GM19372 (cell line): ENCODE measurements around the gene POLR2F.
A peak's percentile ranks its signal among the peaks of the same experiment; 100 is the strongest.

ENCODE experiments used
- ATAC-seq: cut with Tn5 transposase; IDR thresholded peaks from one replicate; pipeline ENCODE4 v1.9.1; 2021; ENCODE audit warnings: mild to moderate bottlenecking, low read depth, moderate library complexity; ENCODE audit not compliant: unreplicated experiment

Gene POLR2F

DNA sequence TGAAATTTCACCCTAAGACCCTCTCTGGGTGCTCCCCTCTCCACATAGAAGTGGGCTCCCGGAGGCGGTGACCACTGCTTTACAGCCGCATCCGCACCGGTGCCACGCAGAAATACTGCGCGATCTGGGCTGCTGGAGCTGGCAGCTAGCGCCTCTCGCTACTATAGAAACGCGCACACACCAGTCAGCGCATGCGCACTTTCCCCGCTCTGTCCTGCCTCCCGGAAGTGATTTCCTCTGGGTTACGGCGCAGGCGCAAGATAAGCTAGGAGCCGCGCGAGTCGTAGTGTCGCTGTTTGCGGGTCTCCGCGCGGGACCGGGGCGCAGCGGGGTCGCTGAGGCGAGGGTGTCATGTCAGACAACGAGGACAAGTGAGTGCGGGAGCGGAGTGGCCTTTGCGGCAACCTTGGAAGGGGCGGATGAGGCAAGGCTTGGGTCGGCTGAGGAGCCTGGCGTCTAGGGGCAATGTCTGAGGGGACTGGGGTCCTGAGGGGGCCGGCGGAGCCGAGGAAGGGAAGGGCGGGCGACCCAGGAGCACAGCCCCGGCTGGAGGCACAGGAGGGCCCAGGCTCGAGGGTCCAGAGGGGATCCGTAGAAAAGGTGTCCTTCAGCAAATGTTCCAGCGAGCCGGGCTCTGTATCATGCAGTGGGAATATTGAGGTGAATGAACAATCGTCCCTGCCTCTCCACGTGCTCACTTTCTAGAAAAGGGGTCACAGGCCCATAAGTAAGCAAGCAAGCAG lies at the start of gene POLR2F, which contains the start of gene C22orf23:
Gene POLR2F (plus strand): TSS at position 263 of the 743 bp plus-strand sequence. CDS start 89 bp downstream, at position 352.
Gene C22orf23 (minus strand): TSS at position 165 of the 743 bp plus-strand sequence. CDS start 452 bp downstream, outside the sequence.
- peak; percentile 93 for ATAC-seq

DNA sequence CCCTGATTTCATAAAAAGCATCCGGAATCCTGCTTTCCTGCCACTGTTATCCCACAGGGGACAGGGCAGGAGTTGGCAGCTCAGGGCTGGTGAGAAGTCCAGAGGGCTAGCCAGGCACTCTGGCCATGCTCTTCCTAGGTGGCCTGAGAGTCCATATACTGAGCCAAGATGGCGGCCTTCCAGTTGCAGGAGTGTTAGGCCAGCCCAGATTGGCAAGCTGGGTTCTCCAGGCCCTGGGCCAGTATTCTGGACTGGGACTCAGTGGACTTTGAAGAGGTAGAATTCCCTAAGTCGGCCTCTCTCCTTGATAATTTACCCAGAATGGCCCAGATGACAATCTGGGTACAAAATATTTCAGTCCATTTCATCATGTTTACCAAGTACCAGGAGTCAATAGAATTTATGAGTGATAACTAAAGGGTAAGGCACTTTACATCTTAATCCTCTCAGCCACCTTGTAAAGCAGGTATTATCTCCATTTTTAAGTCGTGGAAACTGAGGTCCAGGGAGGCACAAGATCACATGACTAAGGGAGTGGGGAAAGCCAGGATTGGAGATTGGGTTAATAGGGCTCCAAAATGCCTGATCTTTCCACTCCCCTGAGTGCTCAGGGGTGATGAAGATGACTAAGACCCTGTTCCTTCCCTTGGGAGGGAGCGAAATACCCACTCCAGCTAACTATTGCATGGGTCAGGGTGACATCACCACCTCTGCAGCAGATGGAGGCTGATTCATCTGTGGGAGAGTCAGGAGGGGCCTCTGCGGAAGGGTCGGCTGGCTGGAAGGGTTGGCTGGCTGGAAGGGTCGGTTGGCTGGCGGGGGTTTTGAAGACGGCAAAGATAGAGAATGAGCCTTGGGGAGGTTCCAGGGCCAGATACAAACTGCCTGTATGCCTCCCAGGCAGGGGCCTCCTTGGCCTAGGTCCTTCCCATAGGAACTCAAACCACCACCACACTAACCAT lies 48.6 kb upstream of the POLR2F start:
- no peak for ATAC-seq

DNA sequence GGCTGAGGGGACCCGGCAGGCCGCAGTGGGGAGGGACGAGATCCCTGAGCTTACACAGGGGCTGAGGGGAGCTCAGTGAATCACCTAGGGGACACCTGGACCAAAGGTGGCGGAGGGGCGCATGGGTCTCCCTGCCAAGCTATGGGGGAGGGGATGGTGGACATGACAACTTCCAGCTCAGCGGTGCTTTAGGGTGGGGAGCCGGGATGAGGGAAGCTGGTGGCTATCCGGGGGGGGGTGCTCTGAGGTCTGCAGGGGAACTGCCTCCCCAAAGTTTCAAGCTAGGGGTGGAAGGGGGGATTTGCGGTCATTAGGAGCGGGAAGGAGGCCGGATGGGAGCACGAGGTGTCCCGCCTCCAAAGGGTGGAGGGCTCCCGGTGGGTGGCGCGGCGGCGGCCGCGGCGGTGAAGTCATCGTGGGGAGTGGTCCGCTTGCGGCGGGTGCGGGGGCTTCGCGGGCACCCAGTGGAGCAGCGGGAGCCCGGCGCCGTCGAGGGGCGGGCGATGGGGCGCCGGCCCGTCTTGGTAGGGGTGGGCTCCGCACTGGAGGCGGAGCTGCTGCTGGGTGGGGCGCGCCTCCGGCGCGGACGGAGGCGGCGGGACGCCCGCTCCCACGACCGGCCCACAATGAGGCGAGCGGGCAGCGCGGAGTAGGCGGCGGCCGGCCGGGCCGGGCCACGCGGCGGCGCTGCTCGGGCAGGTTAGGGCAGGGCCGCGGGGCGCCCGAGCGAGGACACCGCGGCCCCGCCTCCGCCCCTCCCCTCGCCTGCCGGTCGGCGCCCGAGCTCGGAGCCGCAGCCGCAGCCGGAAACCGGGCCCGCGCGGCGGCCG lies 47.8 kb upstream of the POLR2F start, which contains the start of gene MICALL1:
Gene MICALL1 (plus strand): TSS at position 764 of the 830 bp plus-strand sequence. CDS start 126 bp downstream, outside the sequence.
- peak; percentile 85 for ATAC-seq

- peak; percentile 31 for ATAC-seq
Measured at GRCh38 chr22:37906364-37907008, 47.0 kb upstream of the POLR2F start.

- ATAC-seq: no peak
Measured at GRCh38 chr22:37907036-37907954, 46.2 kb upstream of the POLR2F start.

- no peak for ATAC-seq
Measured at GRCh38 chr22:37909766-37910165, 43.7 kb upstream of the POLR2F start.

DNA sequence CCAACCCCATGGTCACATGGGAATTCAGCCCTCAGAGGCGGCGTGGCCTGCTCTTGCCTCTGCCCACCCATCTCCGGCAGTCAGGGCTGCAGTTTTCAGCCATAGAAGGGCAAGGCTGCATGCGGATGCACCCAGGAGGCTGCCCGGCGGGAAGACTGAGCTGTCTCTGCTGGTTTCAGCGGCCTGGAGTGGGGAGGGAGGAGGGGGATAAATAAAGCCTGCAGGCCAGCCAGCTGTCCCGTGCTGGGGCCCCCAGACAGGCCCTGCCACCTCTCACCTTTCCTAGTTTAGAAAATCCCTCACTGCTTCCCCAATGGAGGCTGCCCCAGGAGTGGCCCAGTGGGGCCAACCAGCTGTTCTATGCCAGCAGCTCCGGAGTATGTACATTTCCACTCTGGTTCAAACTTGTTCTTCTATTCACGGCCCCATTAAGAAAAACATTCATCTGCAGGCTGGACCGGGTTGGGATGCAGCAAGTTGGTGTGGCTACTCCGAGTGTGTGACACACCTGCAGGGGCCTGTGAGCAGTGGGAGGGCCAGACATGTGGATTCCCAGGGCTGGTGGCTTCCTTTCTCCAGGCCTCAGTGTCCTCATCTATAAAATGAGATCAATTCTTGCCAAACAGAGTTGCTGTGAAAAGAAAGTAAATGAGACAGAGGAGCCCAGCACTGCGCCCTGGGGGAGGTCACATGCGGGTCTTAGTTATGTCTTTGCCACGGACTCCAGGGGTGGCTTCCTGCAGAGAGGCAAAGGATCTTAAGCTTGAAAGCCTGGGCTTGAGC lies 42.4 kb upstream of the POLR2F start:
- no peak for ATAC-seq

DNA sequence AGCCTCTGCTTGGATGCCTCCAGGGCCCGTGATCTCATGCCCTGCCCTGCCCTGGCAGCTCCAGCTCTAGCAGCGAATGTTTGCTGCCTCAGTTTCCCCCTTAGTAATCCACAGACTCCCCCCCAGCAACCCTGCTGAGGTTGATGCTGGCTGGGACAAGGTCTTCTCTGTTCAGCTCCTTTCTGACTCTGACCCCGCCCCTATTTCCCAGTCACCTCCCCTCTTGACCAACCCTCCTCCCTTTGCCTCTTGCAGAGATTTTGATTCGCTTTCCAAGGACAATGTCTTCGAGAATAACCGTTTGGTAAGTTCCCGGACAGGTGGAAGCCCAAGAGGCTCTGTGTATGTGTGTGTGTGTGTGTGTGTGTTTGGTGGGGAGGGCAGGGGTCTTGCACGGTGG lies 41.8 kb upstream of the POLR2F start:
- no peak for ATAC-seq

DNA sequence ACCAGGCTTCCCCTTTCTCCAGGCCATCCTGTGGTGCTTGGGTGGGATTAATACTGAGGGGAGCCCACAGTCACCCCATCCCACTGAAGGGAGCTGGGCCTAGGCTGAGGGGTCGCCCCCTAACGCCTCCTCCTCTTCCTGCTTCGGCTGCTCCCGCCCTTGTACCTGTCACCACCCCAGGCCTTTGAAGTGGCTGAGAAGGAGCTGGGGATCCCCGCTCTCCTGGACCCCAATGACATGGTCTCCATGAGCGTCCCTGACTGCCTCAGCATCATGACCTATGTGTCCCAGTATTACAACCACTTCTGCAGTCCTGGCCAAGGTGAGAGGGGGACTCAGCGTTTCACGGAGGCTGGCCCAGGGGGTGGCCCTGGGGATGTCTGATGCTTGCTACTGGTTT lies 41.3 kb upstream of the POLR2F start:
- ATAC-seq: no peak

- no peak for ATAC-seq
Measured at GRCh38 chr22:37913233-37913721, 40.2 kb upstream of the POLR2F start.

- ATAC-seq: no peak
Measured at GRCh38 chr22:37916311-37916710, 37.2 kb upstream of the POLR2F start.

DNA sequence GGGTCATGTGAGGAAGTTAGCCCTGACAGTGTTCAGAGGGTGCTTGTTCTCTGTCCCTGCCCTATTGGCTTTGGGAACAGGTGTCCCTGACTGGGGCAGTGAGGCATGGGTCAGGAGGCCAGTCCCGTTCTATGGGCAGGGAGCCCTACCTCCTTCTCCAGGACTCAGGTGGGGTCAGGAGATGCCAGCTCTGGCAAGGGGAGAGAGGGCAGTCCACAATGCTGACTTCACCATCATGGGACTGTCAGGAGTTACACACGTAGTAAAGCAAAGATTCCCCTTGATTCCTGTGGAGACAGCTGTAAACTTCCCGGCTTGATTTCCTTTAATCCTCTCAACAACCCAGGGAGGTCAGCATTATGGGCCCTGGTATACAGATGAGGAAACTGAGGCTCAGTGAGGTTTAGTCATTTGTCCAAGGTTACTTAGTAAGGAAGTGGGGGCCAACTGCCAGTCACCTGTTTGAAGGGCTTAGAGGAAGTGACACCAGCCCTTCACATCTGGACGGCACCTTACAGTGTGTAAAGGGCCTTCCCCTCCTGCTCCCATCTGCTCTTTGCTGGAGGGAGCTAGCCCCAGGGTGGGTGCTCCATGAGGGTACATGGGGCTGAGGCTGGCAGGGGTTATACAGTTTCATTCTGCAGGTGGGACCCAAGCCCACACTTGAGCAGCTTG lies 35.5 kb upstream of the POLR2F start:
- no peak for ATAC-seq

DNA sequence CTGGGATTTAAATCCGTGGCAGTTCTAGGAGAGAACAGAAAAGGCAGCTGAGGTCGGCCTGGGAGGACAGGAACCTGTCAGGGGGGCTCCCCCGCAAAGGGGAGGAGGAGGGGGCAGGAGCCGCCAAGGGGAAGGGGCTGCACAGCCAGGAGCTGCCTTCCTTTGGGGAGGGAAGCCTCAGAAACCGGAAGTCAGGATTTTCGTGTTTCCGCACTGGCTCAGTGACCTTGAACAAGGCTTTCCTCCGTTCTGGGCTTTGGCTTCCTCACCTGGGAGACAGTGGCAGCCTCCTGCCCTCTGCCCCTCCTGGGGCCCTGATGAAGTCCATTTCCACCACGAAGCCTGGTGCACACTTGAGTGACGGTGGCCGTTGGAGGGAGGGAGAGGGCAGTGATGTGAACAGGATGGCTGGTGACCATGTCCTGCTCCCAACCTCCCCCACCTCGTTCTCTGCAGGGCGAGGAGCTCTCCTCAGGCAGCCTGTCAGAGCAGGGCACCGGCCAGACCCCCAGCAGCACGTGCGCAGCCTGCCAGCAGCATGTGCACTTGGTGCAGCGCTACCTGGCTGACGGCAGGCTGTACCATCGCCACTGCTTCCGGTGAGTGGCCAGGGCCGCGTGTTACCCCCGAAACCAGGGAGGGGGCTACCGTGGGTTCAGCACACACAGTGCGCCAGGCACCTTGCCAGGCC lies 34.8 kb upstream of the POLR2F start:
- ATAC-seq: no peak

- ATAC-seq: no peak
Measured at GRCh38 chr22:37920126-37920525, 33.4 kb upstream of the POLR2F start.

- no peak for ATAC-seq
Measured at GRCh38 chr22:37922191-37922590, 31.3 kb upstream of the POLR2F start.

GRCh38 chr22:37923927-37924326 lies 29.6 kb upstream of the POLR2F start:
- ATAC-seq: no peak
